Measurements from ENCODE around the gene KCNT1.

- TF ChIP-seq GATA3 (IDR thresholded peaks at IDR 0.05; ENCODE audit: low read depth, low read length) (no peak), GATA2 (IDR thresholded peaks at IDR 0.05; ENCODE audit: low read depth, low read length) (no peak)
Measured at GRCh38 chr9:135823036-135823435, 121.1 kb downstream of the KCNT1 start.
